Measurements from ENCODE around the gene OCSTAMP. TPM values are rescaled to one million over a fixed set of nuclear protein-coding genes. Genes with fewer than 3 reads are reported as not detected.
A peak's percentile ranks its signal among the peaks of the same experiment; 100 is the strongest.

OCSTAMP gene
- total RNA-seq, 1 donor from 2014 or later = not detected

DNA sequence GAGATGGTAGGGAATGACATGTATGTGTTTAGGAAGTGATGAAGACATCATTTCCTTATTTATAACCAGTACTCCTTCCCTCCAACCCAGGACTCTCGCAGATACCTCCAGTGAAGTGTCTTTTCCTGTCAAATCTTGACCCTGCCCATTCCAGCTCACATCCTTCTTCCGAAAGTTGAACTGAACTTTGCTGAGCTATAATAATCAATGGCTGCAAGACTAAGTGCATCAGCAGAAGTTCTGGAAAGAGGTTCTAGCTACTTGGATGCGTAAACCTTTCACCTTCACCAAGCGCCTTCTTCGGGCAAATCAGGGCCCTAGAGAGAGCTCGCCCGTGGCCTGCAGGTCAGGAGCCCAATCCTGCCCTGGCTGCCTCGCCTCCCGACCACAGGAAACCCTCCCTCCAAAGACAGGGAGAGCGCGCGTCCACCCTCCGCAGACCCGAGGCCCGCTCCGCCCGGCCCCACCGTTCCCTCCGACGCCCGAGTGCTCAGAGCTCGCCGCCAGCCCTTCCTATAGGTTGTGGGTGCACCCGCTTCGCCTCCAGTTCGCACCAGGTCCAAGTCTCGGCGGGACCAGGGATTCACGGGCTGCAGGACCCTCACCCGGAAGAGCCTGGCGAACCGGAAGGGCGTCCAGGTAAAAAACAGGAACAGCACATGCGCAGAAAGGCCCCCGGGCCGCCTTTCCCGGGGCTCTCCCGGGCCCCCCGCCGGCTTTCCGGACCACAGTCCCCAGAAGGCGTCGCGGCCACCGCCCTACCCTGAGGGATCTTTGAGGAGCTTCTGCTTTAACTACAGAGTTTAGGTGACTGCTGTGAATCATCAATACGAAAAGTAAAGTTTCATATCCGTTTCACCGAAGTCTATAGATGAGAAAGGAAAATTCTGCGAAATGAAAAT is 37.3 kb downstream of the OCSTAMP start, which contains the start of gene ZNF334:
Gene ZNF334, minus strand, starts transcription at position 617 of the 902 bp plus-strand sequence. CDS start 1,457 bp downstream, outside the sequence.
- Mint-ChIP-seq H3K4me1 (ENCODE audit: low read depth, unreplicated experiment) (no peaks in the 10 kb centered on the region), H3K27me3 (ENCODE audit: unreplicated experiment) (no peaks in the 10 kb centered on the region), H3K4me3 (ENCODE audit: unreplicated experiment) (peak within 1 kb of the TSS; percentile 92), H3K36me3 (ENCODE audit: unreplicated experiment) (peaks cover 16% of the 10 kb centered on the region), H3K9me3 (ENCODE audit: unreplicated experiment) (peaks cover 7% of the 10 kb centered on the region), H3K27ac (ENCODE audit: unreplicated experiment) (peak within 1 kb of the TSS; percentile 89)
- DNase-seq = peak; percentile 86
- TF ChIP-seq, protein P1, sequence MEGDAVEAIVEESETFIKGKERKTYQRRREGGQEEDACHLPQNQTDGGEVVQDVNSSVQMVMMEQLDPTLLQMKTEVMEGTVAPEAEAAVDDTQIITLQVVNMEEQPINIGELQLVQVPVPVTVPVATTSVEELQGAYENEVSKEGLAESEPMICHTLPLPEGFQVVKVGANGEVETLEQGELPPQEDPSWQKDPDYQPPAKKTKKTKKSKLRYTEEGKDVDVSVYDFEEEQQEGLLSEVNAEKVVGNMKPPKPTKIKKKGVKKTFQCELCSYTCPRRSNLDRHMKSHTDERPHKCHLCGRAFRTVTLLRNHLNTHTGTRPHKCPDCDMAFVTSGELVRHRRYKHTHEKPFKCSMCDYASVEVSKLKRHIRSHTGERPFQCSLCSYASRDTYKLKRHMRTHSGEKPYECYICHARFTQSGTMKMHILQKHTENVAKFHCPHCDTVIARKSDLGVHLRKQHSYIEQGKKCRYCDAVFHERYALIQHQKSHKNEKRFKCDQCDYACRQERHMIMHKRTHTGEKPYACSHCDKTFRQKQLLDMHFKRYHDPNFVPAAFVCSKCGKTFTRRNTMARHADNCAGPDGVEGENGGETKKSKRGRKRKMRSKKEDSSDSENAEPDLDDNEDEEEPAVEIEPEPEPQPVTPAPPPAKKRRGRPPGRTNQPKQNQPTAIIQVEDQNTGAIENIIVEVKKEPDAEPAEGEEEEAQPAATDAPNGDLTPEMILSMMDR (IDR thresholded peaks at IDR 0.05; ENCODE audit: partially characterized antibody, unreplicated experiment) = no peak

DNA sequence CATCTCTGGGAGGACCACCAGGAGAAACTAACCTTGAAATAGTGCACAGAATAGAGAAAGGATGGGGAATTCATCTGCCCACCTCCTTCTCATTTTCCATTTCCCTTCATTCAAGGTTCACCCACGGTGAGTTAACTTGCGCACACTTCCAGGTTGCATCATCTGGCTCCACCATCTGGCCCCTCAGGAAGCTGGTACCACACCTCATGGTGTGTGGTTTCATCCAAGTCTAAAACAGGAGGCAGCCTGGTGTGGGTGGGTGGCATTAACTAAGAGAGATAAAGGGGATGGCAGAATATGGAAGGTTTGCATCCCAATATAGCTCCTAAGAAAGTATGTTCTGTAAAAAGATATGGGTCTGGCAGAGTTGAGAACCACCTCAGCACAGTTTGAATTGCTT is 40.9 kb downstream of the OCSTAMP start:
- H3K4me1 Mint-ChIP-seq (ENCODE audit: low read depth, unreplicated experiment) = no peaks in the 10 kb centered on the region
- no peak overlapping the region for H3K27ac Mint-ChIP-seq (ENCODE audit: unreplicated experiment)
- H3K27me3 Mint-ChIP-seq (ENCODE audit: unreplicated experiment) = no peaks in the 10 kb centered on the region
- no peak for DNase-seq
- TF ChIP-seq, protein P1 (IDR thresholded peaks at IDR 0.05; ENCODE audit: partially characterized antibody, unreplicated experiment) = no peak
- peaks cover 11% of the 10 kb centered on the region for H3K9me3 Mint-ChIP-seq (ENCODE audit: unreplicated experiment)
- no peak overlapping the region for H3K4me3 Mint-ChIP-seq (ENCODE audit: unreplicated experiment)
- H3K36me3 Mint-ChIP-seq (ENCODE audit: unreplicated experiment) = peaks cover 31% of the 10 kb centered on the region

DNA sequence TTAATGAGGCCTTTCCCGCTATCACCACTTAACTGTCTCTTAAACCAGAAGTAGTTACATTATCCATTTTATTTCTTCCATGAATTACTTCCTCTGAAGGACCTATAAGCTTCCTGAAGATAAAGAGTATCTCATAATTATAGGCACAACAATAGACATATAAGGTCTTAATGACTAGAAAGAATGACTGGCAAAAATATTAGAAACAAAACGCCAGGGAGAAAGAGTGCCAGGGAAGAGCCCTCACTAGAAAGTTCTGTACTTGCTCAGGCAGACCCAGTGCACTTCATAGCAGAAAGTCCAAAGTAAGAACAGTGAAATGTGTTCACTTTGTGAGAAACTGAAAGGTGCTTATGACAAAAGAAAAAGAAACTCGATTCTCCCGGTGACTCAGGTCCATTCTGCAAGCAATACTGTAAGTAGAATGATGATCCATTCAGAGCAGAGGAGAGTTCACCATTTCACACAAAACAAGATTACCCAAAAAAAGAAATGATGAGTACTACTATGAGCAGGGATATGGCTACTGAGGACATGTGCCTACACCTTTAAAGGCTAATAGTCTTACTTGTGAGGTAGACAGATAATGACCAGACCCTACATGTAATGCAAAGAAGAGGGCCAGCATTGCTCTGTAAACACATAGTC is 42.6 kb downstream of the OCSTAMP start:
- Mint-ChIP-seq H3K9me3 (ENCODE audit: unreplicated experiment) (peaks cover 14% of the 10 kb centered on the region), H3K27ac (ENCODE audit: unreplicated experiment) (no peak overlapping the region)

DNA sequence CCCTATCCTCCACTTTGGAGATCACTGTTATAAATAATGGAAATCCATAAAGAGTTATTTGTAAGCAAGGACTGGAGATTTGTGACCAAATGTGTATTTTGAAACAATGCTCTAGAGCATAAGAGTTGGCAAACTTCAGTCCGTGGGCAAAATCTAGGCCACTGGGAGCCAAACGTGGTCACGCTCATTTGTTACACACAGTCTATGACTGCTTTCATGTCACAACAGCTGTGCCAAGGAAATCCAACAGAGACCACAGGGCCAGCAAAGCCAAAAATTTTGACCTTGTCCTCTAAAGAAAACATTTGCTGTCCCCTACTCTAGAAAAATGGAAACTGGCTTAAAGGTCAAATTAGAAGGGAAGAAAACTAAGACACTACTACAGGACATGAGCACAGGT is 44.9 kb downstream of the OCSTAMP start:
- Mint-ChIP-seq H3K27me3 (ENCODE audit: unreplicated experiment) (peaks cover 6% of the 10 kb centered on the region), H3K36me3 (ENCODE audit: unreplicated experiment) (peaks cover 61% of the 10 kb centered on the region), H3K9me3 (ENCODE audit: unreplicated experiment) (peaks cover 35% of the 10 kb centered on the region)

More for the DNA sequence above, 42.6 kb downstream of the OCSTAMP start:
- Mint-ChIP-seq H3K4me3 (ENCODE audit: unreplicated experiment) (no peak overlapping the region), H3K27me3 (ENCODE audit: unreplicated experiment) (no peaks in the 10 kb centered on the region), H3K36me3 (ENCODE audit: unreplicated experiment) (peaks cover 47% of the 10 kb centered on the region), H3K4me1 (ENCODE audit: low read depth, unreplicated experiment) (no peaks in the 10 kb centered on the region)
- DNase-seq = no peak
- TF ChIP-seq, protein P1 (IDR thresholded peaks at IDR 0.05; ENCODE audit: partially characterized antibody, unreplicated experiment) = no peak

More for the DNA sequence above, 44.9 kb downstream of the OCSTAMP start:
- H3K4me1 Mint-ChIP-seq (ENCODE audit: low read depth, unreplicated experiment) = no peaks in the 10 kb centered on the region
- H3K27ac Mint-ChIP-seq (ENCODE audit: unreplicated experiment) = no peak overlapping the region
- DNase-seq = no peak
- no peak overlapping the region for H3K4me3 Mint-ChIP-seq (ENCODE audit: unreplicated experiment)
- TF ChIP-seq, protein P1 (IDR thresholded peaks at IDR 0.05; ENCODE audit: partially characterized antibody, unreplicated experiment) = no peak
